GM12801 (cell line): ENCODE measurements around the gene ERBIN.

Source experiments
- TF ChIP-seq, protein P1 (sequence below): IDR thresholded peaks from one replicate; pipeline ENCODE4 v1.5.1; 2011; ENCODE audit warnings: control low read depth; ENCODE audit not compliant: insufficient read length; ENCODE audit errors: extremely low read depth

ERBIN gene, protein sequence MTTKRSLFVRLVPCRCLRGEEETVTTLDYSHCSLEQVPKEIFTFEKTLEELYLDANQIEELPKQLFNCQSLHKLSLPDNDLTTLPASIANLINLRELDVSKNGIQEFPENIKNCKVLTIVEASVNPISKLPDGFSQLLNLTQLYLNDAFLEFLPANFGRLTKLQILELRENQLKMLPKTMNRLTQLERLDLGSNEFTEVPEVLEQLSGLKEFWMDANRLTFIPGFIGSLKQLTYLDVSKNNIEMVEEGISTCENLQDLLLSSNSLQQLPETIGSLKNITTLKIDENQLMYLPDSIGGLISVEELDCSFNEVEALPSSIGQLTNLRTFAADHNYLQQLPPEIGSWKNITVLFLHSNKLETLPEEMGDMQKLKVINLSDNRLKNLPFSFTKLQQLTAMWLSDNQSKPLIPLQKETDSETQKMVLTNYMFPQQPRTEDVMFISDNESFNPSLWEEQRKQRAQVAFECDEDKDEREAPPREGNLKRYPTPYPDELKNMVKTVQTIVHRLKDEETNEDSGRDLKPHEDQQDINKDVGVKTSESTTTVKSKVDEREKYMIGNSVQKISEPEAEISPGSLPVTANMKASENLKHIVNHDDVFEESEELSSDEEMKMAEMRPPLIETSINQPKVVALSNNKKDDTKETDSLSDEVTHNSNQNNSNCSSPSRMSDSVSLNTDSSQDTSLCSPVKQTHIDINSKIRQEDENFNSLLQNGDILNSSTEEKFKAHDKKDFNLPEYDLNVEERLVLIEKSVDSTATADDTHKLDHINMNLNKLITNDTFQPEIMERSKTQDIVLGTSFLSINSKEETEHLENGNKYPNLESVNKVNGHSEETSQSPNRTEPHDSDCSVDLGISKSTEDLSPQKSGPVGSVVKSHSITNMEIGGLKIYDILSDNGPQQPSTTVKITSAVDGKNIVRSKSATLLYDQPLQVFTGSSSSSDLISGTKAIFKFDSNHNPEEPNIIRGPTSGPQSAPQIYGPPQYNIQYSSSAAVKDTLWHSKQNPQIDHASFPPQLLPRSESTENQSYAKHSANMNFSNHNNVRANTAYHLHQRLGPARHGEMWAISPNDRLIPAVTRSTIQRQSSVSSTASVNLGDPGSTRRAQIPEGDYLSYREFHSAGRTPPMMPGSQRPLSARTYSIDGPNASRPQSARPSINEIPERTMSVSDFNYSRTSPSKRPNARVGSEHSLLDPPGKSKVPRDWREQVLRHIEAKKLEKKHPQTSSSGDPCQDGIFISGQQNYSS (N-terminal part only)

DNA sequence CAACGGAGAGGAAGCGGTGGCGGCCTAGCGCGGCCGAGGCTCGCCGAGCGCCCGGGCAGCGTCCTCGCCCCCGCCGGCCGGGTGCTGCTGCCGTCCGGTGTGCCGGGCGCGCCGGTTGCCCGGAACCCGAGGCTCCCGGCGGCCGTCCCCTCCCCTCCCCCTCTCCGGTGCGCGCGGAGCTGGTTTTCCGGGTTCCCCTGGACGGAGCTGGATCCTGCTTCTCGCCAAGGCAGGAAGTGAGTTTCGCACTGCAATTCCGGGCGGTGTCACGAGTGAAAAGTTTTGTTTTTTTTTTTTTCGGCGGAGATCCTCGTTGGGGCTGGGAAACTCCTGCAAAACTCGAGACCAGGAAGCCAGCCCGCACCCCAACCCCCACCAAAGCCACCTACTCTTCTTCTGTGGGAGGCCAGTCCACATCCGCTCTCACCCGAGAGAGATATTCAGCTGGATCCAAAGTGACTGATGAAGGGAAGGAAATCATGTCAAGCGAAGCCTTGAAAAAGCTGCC is at the start of gene ERBIN:
Gene ERBIN (plus strand): TSS at position 300 of the 508 bp plus-strand sequence. CDS start 66,144 bp downstream, outside the sequence.
- TF ChIP-seq, protein P1, sequence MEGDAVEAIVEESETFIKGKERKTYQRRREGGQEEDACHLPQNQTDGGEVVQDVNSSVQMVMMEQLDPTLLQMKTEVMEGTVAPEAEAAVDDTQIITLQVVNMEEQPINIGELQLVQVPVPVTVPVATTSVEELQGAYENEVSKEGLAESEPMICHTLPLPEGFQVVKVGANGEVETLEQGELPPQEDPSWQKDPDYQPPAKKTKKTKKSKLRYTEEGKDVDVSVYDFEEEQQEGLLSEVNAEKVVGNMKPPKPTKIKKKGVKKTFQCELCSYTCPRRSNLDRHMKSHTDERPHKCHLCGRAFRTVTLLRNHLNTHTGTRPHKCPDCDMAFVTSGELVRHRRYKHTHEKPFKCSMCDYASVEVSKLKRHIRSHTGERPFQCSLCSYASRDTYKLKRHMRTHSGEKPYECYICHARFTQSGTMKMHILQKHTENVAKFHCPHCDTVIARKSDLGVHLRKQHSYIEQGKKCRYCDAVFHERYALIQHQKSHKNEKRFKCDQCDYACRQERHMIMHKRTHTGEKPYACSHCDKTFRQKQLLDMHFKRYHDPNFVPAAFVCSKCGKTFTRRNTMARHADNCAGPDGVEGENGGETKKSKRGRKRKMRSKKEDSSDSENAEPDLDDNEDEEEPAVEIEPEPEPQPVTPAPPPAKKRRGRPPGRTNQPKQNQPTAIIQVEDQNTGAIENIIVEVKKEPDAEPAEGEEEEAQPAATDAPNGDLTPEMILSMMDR: no peak

DNA sequence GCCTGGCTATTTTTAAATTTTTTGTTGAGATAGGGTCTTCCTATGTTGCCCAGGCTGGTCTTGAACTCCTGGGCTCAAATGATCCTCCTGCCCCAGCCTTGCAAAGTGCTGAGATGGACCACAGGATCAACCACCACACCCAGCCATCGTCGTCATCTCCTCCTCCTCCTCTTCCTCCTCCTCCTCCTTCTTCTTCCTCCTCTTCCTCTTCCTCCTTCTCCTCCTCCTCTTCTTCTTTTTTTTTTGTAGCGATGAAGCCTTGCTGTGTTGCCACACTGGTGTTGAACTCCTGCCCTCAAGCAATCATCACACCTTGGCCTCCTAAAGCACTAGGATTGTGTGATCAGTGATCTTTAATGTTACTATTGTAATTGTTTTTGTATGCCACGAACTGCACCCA is 49.4 kb upstream of the ERBIN start:
- TF ChIP-seq, protein P1: no peak

DNA sequence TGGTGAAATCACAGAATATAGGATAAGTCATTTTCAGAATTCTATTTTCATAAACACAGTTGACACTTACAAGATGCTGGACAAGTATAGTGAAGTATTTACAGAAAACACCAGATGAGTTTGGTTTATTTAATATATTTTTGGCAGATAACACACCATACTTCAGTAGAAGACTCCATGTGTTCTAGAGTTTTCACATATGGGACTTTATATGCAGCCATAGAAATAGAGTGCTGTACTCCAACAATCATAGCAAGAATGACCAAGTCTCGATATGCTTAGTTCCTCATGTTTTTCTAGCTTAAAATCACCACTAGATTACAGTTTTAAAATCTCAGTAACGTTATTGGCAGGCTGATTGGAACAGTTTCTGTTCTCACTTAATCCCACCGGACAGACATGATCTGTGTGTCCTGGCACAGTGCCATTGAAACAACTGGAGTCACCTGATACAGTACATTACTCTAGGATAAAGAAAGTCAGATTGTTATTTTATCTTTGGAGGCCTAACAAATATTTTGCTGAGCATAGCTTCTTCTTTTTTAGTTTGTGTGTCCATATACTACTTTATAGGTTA is 45.8 kb upstream of the ERBIN start:
- TF ChIP-seq, protein P1: no peak

DNA sequence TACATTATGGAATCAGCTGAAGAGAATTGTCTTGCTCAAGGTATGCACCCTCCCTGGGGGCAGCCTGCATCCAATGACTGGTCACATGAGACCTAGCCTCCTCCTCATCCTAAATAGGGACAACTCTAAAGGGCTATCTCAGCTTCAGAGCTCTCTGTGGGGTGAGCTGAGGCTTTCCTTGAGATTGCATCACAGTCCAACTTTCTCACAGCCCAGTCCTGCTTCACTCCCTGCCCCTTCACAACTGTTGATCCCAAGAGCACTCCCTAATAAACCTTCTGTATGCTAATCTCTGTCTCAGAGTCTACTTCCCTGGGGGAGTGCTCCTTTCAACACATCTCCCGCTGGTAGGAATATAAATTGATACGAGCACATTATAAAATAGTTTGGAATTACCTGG is 44.1 kb upstream of the ERBIN start:
- TF ChIP-seq, protein P1: no peak

DNA sequence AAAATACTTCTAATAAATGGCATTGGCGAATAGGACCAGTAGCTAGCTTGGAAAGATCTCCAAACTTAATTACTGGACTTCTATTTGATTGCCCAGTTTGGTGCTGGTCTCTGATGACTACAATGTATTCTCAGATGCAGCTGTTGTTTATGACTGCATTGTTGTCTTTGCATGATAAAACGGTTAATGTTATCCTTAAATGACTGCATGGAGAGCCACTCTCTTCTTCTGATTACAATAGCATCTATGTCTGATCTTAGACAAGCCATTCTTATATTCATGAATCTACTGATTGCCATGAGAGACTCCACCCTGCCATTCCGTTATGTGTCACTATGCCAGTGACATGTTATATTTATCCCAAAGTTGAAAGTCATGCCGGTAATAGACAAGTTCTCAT is 42.9 kb upstream of the ERBIN start:
- TF ChIP-seq, protein P1: no peak

DNA sequence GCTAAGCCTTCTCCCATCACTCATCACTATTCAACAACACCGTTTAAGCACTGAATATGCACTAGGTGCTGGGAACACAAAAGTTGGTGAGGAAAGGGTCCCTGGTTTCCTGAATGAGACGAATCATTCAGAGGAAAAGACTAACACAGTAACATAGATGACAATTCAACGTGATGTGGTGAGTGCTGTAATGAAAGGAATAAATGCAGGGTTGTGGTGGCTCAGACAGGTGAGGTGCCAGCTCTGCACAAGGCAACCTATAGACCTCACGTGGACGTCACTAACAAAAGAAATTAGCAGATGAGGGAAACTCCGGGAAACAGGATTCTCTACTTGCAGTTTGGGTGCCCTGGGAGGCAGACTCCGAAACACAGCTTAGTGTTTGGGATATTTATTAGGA is 40.0 kb upstream of the ERBIN start:
- TF ChIP-seq, protein P1: no peak

DNA sequence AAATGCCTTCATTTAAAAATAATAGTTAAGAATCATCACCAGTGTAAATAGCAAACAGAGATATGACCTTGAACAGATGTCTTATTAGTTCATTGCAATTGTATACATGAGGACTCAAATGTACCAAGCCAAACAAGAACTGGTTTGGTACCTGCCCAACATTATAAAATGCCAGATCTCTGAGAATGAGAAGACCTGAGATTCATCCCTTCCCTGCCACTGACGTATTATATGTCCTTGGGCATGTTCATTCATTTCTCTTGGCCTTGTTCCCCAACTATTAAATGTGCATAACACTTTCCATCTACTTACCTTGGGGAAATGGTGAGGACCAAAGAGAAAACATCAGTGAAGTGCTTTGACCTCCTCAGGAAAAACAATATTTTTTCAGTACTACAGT is 33.6 kb upstream of the ERBIN start:
- TF ChIP-seq, protein P1: no peak
